NCI-H774 (cell line): ENCODE data around the gene SMARCD3.

Experiments used
- DNase-seq: peaks from one replicate; lab custom pipeline; 2025; lab: John Stamatoyannopoulos, UW

The SMARCD3 gene

DNA sequence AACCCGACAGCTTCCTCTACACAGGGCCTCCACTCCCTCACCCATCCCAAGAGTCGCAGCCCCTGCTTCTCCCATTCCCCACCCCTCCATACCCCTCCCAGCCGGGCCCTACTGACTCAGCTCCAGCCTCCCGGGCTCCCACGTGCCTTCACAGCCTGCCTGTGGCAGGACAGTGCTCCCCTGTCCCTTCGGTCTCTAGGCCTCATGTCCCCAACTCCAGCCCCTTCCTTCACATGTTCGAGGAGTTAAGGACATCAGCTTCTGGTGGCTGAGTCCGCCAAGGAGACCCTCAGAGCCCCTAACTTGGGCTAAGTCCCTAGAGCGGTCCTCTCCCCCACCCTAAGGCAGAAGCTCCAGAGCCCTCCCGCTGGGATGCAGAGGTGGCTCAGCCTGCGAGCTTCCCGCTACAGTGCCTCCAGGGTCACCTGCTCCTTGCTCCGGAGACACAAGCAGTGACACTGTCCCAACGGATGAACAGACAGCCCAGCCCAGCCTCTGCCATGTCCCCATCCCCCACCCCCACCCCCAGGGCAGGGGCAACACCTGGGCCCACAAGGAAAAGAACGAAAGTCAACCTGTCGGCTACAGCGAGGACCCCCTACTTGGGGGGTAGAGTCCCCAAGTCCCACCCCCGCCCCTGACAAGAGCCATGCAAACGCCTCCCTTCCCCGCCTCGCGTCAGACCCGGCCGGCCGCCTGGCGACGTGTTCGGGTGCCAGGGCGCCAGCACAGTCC is 716 bp downstream of the SMARCD3 start:
- no peak for DNase-seq

DNA sequence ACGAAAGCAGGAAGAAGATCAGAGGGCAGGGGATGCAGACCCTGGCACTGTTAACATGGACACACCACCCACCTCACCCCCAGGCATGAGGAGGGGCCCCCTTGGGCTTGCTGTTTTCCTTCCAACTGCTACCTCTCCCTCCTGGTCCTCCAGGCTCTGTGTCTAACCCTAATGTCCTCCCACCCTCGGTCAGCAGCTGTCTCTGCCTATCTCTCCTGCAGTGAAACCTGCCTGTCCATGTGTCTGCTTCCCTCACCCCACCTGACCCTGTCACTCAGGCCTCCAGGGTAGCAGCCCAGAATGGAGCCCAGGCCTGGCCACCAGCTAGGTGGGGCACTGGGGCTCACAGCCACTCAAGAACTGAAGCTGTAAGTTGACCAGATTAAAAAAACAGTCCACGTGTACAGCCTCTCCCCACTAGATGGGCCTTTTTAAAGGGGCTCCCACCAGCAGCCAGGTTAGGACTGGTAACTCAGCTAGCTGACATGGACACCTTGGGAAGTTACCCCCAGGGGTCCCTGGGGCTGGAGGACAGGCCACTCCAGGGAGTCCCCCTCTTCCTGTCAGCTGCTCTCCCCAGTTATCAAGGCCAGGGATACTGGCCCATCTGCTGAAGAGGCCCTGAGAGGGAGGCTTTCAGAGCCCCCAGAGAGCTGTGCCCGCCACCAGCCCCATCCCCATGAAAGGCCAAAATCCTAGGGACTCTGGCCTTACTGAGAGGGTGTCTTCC is 1.5 kb downstream of the SMARCD3 start:
- no peak for DNase-seq

DNA sequence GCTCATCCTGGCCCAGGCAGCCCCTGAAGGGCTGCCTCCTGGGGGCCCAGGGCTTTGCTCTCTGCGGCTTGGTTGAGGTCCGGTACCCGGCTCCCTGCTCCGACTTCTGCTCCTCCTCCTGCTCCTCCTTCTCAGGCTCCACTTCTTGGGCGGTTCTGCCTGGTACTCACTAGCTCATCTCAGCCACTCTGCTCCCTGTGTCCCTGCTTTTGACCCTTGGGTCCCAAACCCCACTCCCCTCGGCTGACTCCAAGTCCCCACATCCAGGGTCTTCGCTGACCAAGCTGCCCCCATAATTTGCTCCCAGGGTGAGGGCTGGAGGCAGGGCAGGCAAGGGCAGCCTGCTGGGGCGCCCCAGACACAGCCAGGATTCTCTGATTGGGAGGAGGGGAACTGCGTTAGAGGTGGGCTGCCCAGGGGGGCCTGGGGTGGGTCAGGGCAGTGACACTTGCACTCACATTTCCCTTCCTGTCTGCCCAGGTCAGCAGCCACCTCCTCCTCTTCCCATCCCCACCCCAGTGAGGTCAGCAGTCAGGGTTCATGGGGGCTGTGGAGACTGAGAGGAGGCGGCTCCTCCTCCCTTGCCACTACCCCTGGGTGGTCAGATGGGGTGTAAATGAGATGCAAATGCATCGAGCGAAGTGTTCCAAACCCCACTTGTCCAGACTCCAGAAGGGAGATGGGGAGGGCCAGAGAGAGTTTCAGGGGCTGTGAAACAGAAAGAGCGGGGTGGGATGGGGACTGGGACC is 2.2 kb downstream of the SMARCD3 start:
- DNase-seq = no peak

DNA sequence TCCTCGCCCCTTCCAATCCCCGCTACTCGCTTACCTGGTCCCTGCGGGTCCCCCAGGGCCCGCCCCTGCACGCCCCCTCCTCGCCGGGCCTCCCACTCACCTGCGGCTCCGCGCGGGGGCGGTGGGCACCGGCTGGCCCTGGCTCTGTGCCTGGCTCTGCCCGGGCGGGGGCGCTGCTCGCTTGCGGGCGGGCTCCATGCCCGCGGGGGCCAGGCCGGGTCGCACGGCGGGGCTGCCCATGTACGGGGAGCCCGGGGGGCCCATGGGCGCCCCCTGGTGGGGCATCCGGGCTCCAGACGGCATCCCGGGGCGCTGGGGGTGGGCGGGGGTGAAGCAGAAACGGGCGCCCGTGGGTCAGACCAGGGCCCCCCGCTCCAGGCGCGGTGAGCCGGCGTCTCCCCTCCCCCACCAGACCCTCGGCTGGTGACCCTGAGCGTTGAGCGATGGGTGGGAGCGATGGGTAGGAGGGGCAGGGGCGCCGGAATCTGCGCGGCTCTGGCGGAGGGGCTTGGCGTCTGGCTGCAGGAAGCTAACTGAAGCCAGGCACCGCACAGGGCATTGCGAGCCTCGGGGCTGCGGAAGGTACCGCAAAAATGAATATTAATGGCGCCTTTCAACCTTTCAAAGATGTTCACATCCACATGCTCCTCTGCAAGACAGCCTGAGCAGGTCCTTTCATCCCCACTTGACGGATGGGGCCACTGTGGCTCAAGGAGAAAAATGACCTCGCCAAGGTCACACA is 3.0 kb downstream of the SMARCD3 start:
- no peak for DNase-seq

DNA sequence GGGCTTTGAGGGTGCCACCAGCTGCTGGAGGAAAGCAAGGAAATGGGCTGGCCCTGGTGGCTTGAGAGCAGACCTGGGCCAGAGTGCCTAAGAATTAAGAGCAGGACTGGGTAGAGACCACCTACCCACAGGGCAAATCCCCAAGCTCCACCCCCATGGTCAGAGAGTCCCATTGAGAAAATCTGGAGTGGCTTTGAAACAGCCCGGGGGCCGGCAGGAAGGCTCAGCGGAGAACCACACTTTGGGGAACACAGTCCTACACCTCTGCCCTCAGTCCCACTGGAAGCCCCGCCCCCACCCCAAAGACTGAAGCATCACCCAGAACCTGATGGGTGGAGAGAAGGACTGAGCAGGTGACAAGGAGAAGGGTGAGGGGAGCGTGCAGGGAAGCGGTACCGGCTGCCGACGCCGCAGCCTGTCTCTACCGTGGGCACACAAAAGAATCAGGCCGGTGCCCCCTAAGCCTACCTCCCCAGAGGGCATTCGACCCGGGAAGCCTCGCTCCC is 3.6 kb downstream of the SMARCD3 start:
- DNase-seq = no peak

DNA sequence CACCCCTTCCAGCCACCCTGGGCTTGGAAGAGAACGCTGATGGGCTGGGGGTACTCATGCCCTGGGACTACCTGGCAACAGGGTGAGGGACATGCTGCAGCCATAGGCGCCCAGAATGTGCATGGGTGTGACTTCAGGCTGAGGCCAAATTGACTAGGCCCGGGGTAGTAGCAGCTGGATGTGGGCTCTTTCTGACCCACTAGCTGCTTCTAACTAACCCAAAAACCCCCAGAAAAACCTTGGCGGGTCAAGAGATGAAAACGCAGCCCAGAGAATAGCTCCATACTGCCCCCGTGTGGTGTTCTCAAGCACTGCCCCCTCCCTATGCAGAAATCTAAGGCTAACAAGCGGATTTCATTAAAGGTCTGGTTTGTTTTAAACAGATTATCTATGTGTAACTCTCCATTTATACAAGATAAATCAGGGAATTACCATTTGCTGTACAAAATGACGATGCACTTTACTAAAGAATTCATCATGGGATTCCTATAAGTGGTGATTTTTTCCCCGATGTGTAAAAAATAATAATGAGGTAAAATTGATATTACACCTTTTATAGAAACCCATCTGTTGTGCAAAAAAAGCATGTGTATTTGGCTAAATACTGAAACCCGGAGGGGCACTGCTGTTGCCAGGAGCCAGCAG is 4.2 kb downstream of the SMARCD3 start:
- peak; percentile 23 for DNase-seq

DNA sequence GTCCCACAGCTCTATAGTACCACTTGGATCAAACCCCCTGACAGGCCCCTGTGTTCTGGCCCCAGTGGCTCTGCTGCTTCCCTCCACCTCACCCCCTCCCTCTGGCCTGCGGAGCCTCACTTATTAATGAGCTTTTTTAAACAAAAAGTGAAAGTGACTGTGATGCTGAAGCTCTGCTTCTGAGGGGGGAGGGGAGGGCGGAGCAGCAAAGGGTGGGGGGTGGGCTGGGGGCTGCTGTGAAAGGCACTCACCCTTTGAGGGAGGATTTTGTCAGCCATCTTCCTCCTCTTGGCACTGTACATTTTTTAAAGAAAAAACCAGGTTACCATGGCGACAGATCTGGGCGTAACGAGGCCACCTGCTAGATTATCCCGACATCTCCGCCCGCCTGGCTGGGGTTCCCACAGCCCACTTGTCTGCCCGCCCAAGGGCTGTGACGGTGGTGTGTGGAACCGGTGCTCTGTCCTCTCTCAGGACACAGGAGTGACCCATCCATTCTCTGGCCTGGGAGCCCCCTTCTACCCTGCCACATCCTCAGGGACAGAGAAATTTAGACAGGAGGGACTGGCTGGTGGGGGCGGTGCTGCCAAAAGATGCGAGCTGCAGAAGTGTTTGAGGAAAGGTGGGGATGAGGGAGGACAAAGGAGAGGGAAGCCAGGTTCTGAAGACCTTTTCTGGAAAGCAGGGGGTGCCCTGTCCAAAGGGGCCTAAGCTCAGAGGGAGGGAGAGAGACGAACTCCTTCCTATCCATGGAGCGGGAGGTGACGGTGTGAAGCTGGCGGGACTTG is 4.9 kb downstream of the SMARCD3 start:
- DNase-seq = no peak

DNA sequence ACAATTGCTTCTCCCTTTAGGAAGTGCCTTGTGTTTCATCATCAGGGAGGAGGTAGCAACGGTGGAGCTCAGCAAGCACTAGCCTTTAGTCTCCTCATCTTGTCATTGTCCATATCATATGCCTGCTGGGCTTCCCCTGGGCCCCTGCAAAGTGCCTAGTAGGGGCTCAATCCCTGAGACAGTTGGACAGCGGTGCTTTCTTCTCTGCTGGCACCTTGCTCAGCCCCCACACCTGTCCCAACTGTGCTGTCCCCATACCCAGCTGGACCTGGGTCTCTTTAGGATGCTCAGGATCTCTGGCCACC is 5.5 kb downstream of the SMARCD3 start:
- DNase-seq = no peak

DNA sequence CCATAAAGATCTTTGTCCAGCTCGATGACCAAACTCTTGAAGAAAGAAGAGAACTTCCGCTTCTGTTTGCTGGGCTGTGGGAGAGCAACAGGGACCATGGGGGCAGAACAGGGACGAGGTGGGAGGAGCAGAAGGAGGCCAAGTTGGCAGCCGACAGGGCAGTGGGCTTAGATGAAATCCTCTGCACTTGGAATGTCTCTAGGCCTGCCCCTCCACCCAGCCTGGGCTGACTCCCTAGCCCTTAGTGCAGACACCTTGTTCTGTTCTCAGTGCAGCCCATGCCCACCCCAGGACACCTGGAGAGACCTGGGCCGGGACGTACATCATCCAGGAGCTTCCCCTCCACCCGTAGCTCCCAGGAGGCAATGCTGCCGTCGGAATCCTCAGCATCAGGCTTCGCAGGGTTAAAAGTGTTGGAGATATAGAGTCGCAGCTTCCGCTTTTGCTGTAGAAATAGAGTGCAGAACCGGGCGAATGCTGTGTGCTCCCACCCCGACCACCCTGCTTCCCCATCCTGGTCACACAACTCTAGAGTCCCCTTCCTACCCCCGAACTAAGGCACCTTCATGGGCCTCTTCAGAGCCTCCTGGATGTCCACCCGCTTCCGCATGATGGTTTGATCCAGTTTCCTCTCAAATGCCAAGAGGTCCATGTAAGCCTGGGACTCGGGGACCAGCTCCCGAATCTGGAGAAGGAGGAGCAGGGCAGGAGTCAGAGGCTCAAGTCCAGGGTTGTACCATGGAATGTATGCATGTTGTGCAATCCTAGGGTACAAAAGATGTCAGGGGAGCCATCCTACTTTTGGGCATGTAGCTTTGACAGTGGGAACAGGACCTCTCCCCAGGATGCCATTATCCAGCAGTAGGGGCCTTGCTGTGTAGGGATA is 6.1 kb downstream of the SMARCD3 start:
- DNase-seq = no peak

DNA sequence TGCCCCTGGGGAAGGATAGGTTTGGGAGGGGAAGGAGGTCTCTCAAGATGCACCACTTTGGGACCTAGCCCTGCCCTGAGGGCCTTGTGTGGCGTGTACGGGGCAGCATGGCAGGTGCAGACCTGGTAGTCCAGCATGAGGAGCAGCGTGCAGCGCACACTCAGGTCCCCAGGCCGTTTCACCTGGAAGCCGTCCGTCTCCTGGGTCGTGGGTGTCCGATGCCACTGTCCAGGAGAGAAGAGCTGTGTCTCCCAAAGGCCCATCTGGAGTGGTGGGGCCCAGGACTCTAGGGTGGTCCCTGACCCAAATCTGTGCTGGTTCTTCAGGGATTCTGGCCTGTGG is 6.8 kb downstream of the SMARCD3 start:
- no peak for DNase-seq

DNA sequence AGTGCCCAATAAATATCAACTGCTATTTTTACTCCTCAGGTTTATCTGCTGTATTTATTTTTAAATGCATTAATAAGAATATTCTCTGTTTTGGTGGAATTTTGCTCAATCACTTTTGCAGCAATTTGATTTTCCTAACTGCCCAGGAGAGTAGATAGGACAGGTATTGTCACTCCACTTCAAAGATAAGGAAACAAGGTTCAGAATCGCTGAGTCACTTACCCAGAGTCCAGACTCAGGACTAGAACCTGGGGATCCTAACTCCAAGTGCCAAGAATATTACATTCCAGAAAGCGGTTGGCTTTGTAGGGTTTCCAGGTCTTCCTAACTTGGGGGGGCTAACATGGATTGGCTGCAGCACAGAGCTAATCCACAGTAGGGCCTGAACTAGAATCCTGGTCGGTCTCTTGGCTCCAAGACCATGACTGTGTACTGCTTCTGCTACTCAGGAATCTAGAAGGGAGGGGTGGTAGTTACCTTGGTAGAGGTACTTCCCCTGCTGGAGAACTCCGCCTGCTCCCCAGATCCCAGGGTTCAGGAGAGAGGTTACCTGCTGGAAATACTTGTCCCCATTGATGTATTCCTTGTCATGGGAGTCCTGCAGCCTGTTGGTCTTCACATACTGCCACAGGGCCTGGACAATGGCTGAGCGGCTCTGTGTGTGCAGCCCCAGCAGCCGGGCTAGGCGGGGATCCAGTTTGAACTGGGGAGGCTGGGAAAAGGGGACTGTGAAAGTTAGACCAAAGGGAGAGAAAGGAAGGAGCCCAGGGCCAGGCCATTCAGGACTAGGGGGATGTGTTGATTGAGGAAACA is 7.3 kb downstream of the SMARCD3 start:
- no peak for DNase-seq

DNA sequence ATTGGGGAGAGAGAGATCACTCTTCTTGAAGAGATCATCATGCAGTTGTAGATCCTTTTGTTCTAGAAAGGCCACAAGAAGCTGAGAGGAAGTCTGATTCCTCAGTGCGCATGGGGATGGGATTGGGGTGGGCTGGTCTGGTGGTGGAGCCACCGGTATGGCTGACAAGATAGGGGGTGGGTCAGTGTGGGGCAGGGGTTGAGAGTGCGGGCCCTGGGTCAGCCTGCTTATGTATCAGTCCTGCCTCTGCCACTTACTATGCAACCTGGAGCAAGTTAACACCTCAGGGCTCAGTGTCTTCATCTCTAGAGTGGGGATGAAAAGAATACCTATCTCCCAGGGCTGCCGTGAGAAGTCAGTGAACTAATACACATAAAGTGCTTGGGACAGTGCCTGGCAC is 8.0 kb downstream of the SMARCD3 start:
- no peak for DNase-seq

DNA sequence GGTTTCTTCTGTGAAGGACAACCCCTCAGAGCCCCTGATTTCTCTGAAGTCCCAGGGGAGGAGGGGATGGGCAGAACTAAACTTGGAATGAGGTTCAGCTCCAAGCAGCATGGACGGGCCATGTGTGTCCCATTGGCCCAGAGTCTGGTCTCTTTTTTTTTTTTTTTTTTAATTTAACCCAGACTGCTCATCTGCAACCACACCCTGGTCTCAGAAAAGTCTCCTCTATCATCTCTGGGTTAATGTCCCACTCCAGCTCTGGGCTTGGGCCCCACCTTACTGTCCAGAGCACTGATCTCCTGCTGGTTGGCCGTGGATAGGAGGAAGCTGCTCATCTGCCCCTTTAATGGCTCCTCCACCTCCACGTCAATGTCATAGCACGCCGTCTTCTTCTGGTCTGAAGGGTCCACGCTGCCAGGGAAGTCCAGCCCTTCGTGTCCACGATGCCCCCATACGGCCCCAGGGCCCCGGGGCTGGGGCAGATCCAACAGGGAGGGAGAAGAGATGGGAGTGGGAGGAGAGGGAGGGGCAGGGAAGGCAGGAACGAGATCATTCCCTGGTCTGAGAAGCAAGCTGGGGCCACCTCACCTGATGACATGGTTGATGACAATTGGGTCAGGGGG is 8.5 kb downstream of the SMARCD3 start:
- DNase-seq = no peak

DNA sequence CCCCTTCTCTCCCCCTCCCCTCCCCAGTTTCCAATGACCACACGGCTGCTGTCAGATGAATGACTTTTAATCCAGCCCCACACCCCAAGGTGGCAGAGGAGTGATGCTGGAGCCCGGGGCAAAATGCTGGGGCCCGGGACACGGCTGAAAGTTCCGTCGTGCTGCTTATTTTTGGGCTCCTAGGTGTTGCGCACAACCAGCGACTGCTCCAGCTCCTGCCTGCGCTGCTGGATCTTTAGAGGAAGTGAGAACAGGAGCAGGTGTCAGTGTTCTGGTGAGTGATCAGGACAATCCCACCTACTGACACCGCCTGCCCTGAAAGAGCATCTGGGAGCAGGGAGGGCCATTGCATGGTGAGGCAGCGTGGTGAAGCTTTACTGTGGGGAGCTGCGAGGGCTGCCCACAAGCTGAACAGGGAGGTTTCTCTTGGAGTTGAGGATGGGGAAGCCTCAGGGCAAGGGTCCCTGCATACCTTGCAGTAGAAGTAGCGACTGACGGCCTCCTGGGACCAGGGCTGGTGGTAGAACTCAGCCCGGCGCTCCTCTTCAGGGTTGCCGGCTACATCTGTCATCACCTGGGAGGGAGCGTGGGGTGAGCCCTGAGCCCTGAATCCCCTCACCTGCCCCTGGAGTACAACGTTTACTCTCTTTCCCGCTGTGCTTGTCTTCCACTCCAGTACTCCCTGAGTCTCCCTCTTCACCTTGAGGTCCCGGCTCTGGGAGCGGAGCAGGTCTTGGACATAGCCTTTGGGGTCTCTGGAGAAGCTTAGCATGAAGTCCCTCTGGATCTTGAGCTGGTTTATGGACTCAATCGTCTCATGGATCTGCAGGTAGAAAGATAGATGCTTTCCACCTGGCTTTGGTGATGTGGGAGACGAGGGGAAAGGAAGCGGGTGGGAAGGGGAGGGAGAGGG is 9.3 kb downstream of the SMARCD3 start:
- DNase-seq = no peak

DNA sequence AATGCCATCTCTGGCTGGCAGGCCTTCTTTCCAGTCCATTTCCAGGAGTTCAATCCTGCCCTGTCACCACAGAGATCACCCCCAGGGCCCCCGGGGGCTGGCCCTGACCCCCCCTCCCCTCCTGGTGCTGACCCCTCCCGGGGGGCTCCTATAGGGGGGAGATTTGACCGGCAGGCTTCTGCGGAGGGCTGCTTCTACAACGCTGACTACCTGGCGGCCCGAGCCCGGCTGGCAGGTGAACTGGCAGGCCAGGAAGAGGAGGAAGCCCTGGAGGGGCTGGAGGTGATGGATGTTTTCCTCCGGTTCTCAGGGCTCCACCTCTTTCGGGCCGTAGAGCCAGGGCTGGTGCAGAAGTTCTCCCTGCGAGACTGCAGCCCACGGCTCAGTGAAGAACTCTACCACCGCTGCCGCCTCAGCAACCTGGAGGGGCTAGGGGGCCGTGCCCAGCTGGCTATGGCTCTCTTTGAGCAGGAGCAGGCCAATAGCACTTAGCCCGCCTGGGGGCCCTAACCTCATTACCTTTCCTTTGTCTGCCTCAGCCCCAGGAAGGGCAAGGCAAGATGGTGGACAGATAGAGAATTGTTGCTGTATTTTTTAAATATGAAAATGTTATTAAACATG is 10.2 kb downstream of the SMARCD3 start:
- DNase-seq = no peak

DNA sequence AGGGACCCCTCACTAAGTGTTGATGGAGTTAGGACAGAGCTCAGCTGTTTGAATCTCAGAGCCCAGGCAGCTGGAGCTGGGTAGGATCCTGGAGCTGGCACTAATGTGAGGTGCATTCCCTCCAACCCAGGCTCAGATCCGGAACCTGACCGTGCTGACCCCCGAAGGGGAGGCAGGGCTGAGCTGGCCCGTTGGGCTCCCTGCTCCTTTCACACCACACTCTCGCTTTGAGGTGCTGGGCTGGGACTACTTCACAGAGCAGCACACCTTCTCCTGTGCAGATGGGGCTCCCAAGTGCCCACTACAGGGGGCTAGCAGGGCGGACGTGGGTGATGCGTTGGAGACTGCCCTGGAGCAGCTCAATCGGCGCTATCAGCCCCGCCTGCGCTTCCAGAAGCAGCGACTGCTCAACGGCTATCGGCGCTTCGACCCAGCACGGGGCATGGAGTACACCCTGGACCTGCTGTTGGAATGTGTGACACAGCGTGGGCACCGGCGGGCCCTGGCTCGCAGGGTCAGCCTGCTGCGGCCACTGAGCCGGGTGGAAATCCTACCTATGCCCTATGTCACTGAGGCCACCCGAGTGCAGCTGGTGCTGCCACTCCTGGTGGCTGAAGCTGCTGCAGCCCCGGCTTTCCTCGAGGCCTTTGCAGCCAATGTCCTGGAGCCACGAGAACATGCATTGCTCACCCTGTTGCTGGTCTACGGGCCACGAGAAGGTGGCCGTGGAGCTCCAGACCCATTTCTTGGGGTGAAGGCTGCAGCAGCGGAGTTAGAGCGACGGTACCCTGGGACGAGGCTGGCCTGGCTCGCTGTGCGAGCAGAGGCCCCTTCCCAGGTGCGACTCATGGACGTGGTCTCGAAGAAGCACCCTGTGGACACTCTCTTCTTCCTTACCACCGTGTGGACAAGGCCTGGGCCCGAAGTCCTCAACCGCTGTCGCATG is 11.0 kb downstream of the SMARCD3 start:
- DNase-seq = no peak
